PFSK-1 (cell line): ENCODE data around the gene FGGY.

Source experiments
- POLR2AphosphoS5 ChIP-seq: IDR thresholded peaks from 2 replicates; pipeline ENCODE4 v1.6.1; 2012; ENCODE audit warnings: low read depth, mild to moderate bottlenecking, control low read depth, low read length, moderate library complexity
- SIN3A ChIP-seq: IDR thresholded peaks from 2 replicates; pipeline ENCODE4 v1.6.1; 2012; ENCODE audit warnings: mild to moderate bottlenecking, low read length, moderate library complexity, borderline replicate concordance; ENCODE audit not compliant: insufficient read depth

DNA sequence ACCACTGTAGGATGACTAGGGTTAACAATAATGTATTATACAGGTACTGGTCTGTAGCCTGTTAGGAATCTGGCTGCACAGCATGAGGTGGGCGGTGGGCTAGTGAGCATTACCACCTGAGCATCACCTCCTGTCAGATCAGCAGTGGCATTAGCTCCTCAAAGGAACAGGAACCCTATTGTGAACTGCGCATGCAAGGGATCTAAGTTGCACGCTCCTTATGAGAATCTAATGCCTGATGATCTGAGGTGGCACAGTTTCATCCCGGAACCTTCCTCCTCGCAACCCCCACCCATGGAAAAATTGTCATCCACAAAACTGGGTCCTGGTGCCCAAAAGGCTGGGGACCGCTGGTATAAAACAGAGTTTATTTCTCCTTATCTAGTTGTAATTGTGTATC lies 147.6 kb downstream of the FGGY start:
- TF ChIP-seq POLR2AphosphoS5 (no peak), SIN3A (no peak)
